ENCODE data around the gene DPYD.

The DPYD gene

DNA sequence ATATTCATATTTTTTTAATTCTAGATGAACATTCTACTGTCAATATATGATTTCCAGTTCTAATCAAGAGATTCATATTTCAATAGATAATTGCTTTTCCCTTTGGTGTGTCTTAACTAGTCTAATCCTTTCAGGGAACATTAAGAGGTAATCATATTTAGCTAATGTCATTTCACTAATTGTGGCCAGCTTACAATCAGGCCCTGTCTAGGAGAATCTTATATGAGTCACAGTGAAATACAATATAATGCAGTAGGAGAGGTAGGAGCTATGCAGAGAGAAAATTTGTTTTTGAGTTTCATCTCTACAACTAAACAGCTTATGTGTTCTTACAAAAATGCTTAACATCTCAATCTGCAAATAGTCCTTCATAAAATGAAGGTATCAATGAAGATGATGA, 85.9 kb downstream of the DPYD start:
- no peak for DNase-seq

DNA sequence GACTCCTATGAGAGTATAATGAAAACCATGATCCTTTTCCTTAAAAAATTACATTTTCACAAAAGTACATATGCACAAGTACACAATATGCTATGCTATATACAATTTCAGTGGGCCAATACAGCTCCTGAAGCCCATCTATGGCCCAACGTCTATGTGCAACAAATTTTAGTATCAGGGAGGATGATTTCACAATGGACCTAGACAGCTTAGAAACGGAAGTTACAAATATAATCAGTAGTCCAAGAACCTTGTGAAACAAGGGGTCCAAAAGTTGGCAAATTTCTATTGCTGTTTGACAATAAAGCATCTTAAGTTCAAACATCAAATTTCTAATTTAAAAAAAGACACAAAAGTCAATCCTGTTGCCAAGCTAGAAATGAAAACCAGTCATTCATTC, 87.0 kb downstream of the DPYD start:
- DNase-seq, result no peak

DNA sequence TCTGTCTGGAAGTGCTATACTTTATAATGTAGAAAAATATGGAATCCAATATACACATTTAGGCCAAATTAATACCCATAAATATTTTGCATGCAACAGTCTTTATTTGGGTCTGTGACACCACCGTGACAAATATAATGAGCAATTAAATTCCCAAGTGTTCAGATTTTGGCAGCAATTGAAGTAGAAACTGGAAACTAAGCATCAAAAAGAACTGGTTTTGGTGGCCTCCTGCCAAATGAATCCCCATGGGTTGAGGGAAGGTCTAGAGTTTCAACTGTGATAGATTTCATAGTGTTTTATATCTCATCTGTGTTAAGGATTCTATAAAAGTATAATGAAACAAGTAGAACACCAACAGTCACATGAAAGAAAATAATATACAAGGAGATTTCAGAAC, 88.4 kb downstream of the DPYD start:
- no peak for DNase-seq

DNA sequence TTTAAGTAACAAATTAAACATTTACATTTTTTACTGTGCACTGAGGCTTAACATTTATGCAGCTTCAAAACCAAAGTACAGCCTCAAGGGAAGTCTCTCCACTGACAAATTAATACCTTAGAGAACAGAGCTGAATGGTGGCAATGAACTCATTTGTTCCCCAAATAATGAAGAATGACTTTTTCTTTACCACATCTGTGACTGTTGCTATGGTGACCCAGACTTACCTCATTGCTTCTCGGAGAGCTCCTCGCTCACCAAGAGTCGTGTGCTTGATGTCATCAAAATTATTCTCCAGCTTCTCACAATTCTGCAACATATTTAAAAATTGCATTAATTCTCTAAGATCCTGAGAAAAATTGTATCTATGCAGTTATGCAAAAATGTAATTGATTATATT, 92.9 kb downstream of the DPYD start:
- DNase-seq, result no peak

DNA sequence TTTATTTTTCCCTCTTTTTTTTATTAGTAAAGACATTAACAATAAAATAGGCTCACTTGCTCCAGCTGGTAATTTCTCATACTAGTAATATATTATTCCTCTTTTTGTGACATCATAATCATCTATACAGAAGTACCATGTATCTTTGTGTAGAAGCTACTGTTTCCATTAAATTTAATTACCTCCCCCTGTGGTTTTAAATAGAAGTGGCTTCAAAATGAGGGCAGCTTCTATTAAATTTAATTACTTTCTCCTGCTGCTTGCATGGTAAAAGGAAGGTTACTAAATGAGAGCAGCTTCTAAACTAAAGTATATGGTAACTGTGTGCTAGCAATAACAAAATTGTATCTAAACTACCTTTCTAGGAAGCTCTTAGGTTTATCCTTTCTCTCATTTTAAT, 94.0 kb downstream of the DPYD start:
- DNase-seq, result no peak

DNA sequence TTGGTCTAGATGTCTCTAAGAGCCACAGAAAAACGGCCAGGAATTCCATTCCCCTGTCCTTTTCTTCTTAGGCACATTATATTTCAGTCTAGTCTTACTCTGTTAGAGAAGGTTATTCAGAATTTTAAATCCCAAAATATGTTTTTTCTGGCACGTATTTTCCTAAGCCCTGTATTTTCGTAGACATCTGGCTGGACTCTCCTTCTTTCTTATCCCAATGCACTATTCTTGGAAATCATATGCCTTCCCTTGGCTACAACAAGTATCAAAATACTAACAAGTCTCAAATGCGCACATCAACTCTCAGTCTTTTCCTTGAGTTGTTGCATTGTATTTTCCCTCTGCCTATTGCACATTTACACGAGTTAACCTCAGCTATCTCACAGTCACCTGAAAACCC, 96.2 kb downstream of the DPYD start:
- DNase-seq, result no peak

DNA sequence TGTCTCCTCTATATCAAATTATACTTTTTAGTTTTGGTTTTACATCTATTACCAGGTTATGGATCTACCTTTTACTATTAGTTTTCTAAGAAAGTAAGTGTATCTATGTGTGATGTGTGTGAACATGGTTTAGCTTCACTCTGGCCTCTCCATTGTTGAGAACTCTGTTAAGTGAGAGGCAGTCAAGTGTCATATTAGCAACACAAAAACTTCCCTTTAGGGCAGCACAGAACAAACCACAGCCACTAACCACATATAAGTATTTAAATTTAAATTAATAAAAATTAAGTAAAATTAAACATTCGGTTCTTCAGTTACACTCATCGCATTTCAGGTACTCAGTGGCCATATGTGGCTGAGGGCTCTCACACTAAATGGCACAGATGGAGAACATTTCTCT, 96.6 kb downstream of the DPYD start:
- no peak for DNase-seq

DNA sequence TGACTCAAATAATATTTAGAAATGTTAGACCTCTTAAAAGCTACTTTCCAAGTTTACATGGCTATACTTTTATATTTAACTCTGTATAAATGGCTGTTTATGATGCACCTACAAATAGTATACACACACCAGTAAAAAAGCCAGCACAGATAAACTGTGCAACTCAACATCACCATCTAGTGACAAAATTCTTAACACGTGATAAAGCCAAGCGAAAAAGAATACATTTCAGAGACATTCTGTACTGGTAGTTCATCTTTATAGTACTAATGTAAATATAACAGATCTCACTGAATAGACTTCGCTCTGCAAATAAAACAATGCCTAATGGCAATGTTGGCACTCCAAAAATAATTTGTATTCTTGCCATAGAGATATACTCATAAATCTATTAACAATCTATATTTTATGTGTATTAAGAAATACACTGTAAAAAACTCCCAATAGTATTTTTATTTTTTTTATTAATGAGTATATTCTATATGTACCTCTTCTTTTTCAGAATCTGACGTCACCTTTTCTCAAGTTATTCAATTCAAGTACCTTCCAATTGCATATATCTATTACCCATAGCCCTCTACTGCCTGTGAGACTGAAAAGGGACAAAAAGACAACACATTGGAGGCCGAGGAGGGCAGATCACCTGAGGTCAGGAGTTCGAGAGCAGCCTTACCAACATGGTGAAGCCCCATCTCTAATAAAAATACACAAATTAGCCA, 100.2 kb downstream of the DPYD start:
- no peak for DNase-seq

DNA sequence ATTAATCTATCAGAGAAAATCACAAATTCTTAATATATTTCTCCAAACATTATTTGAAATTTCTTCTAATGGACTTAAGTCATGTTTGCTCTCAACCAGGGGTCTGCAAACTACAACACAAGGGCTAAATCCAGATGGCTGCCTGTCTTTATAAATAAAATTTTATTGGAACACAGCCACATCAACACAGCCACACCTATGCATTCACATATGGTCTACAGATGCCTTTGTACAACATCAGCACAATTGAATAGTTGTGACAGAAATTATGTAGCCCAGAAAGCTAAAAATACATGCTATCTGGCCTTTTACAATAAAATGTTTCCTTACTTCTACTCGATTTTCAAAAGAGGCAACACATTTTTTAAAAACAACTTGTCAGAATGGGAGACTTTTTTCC, 103.9 kb downstream of the DPYD start:
- no peak for DNase-seq

DNA sequence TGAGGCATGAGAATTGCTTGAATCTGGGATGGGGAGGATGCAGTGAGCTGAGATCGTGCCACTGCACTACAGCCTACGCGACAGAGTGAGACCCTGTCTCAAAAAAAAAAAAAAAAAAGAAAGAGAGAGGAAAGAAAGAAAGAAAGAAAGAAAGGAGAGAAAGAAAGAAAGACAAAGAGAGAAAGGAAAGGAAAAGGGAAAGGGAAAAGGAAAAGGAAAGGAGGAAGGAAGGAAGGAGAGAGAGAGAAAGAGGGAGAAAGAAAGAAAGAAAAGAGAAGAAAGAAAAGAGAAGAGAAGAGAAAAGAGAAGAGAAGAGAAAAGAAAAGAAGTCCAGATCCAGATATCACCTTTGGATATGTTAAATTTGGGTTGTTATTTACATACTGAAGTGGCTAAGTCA, 106.0 kb downstream of the DPYD start:
- no peak for DNase-seq

DNA sequence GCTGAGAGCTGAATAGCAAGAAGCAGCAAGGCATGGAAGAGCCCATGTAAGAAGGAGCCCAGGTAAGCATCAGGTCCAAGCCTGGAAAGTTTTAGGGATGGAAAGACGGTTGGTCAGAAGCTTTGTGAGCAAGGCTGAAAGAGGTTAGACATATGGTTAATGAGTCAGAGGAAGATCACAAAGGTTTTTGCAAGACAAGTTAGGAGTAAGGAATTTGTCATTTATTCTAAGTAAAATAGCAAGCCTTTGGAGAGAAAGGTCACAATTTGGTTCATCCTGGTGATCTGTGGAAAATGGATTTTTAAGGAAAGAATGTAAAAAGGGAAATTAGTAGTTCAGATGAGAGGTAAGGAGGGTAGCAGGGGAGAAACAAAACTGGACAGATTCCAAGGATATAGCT, 106.7 kb downstream of the DPYD start:
- DNase-seq, result no peak

DNA sequence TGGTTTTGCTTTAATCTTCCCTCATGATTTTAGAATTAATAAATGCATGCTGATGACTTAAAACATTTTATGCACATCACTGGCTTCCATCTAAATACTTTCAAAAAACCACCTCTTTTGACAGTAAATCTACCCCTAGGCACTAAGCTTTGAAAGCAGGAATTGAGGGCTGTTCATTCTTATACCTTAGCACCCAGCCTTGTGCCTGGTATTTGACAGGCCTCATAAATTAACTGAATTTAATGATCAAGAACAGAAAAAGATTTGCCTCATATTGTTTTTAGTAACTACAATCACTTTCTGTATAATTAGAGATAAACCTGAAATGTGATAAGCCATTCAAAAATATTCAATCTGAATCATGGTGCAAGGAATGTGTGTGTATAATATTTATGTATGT, 108.8 kb downstream of the DPYD start:
- DNase-seq, result no peak

DNA sequence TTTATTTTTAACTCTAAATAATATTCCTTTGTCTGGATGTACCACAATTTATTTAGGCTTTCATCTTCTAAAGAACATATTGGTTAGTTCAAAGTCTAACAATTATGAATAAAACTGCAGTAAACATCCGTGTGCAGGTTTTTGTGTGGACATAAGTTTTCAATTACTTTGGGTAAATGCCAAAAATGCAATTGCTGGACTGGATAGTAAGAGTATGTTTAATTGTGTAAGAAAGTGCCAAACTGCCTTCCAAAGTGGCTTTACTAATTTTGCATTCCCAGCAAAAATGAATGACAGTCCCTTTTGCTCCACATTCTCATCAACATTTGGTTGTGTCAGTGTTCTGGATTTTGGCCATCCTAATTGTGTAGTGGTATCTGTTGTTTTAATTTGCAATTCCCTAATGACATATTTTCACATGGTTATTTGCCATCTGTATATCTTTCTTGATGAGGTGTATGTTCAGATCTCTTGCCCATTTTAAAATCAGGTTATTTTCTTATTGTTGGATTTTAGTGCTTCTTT, 113.8 kb downstream of the DPYD start:
- no peak for DNase-seq

DNA sequence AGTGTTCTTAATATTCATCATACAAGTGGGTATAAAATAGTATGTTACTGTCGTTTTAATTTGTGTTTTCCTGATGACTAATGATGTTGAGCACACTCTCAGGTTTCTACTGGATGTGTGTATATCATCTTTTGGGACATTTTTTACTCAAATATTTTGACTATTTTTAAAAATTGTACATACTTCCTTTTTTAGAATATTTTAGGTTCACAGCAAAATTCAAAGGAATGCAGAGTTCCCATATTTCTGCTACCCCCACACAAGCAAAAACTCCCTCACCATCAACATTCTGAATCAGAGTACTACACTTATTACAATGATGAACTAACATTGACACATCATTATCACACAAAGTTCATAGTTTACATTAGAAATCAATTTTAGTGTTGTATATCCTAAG, 114.5 kb downstream of the DPYD start:
- no peak for DNase-seq

DNA sequence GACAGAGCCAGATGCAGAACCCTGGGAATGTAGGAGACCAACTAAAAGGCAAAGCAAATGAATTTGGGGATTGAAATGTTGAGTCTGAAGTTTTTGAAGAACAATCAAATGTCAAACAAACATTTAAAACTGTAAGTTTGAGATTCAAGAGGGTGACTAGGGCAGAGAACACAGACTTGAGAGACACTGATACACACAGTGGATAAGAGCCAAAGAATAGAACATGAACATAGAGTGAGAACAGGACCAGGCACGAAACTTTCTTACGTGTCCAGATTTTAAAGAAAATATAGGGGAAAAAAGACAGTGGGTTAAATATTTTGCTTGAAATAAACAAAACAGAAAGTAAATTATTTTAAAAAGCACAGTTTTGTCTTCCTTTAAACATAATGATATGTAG, 115.7 kb downstream of the DPYD start:
- no peak for DNase-seq

DNA sequence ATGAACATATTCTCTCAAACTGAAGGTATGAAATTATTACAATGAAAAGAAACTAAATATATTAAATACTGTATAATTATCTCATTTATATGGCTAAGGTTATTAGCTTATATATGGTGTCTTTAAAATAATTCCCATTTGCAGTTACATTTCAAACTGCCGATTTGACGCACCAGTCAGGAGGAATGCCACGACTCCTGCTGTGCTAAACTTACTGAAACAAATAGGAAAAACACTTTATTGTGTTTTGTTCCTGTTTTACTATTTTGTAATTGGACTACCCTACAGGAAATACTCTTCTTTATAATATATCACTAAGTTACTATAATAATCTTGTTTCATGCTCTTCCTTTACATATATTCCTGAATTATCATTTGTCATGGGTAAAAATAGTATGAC, 117.8 kb downstream of the DPYD start:
- DNase-seq, result no peak

DNA sequence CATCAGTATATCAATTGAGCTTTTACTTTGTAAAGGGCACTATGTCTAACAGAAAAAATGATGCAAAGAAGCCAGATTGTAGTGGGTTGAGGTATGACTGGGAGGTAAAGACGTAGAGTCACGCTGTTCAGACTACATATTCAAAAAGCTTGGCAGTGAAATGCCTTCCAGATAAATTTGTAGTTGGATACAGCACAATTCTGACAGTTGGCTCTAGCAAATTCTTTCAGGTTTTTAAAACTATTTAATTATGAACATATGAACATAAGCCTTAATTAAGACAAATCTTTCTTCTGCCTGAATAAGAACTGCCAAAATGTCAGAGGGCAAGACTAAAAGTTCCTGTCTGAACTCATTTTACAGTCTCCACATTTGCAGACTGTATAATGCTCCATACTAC, 118.8 kb downstream of the DPYD start:
- DNase-seq, result no peak

DNA sequence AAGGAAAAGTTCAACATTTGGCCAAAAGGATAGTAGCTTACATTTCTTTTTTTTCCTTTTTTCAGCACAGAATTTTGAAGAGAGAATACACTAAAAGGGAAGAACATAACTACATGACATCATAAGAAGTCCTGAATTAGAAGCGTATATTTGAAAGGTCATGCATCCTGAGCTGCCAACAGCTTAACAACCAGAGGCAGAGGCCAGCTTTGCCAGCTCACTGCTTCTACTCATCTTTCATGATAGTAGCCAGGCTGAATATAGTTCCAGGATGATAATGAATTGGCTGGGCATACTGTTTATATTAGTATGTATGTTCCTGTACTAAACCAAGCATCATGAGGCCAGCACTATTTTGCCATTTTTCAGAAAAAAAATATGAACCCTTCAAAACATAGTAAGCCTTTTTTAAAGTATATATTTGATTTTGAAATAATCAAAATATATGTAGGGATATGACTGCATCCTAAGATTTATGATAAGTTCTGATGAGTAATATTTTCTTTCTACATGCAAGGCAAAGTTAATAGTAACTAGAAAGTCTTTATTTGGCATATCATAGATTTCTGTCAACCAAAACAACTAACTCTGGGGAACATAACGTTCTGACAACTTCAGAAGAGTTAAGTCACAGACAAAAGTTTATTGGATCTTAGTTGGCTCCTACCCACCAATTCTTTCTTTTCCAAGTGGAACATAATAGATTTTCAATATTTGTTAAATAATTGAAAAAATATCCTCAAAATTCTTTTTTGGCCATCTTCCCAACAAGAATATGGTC, 123.2 kb downstream of the DPYD start:
- no peak for DNase-seq

DNA sequence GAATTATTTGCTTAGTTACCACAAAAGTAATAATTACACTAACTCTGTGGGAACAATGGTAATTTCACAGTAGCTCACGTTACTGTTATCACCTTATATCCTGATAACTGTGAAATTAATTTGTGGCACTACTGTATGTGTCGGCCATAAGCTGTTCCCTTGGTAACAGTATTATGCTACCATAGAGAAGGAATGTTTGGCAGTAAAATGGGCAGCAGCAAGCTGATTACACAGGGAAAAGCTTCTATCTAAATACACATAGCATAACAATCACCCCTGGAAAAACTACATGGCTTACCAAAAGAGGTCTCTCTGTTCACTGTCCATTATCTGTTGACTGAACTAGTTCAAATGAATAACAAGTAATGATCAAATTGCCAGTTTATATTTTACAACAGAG, 124.1 kb downstream of the DPYD start:
- DNase-seq, result no peak

DNA sequence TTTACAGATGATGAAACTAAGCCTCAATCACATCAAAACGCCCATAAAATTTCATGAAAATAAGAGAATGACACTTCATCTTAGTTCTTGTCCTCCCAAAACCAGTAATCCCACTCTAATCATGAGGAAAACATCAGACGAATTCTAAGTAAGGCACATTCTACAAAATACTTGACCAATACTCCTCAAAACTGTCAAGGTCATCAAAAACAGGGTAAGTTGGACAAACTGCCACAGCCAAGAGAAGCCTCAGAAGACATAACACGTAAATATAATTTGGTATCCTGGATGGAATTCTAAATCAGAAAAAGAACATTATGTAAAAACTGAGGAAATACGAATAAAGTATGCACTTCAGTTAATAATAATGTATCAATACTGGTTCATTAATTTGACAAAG, 128.2 kb downstream of the DPYD start:
- DNase-seq, result no peak

DNA sequence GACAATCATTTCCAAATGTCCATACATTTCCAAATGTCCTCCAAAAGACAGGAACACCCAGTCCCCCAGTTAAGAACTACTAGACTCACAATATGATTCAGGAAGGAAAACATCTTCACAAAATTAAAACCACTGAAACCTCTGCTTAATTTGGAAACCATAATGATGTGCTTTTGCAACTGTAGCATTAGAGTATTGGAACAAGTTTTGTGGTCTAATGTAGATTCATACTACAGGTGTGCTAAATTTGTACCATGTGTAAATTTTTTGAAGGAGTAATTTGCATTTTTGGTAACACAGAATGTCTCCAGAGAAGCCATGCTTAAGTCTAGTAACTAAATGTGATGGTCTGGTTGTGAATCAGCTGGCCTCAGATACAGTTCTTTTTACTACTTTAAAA, 129.6 kb downstream of the DPYD start:
- no peak for DNase-seq

DNA sequence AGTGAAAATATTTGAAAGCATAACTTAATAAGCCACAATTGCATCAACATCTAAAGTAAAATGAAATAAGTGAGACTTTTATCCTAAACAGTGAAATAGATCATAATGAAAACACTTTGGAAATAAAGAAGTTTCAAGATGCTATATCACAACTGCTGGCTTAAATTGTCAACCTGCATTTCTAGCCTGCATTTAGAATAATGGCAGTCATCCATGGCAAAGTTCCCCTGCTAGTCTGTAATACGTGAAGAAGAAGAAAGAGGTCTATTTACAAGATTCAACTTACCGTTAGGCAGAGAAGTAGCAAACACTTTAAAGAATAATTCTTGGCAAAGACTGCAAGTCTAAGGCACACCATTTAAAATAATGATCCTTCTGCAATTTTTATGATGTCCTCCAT, 133.6 kb downstream of the DPYD start:
- no peak for DNase-seq

DNA sequence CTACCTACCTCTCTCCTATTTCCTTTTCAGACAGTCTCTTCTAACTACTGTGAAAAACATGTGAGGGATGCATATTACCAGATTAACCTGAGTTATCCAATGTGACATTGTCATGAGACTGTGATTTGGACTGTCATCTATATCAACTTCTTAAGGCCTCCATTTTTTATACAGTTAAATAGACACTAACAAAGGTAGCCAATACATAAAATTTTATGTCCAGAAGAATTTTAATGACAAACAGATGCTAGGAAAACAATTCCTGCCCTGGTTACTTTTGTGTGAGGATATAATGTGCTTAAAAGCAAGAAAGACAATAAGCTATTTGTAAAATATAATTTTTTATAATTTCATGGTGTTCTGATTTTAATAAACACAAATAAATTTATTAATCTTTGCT, 136.2 kb downstream of the DPYD start:
- DNase-seq, result no peak

DNA sequence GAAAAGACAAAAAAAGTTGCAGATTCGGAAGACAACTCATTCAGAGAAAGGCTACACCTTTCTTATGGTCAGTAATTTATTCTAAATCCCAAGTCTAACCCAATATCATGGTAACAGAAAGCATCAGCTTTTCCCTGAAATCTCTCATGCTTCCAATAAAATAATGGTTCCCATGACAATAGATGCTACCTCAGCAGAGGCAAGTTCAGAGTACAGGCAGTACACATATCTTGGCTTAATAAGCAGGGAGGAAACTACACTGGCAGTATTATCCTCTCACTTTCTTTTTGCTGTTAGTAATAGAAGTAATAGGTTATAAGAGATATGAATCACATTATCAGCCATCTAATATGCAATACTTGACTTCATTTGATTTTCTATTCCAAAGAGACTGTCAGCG, 137.1 kb downstream of the DPYD start:
- DNase-seq, result no peak
